SK-N-SH (cell line): Measurements from ENCODE around the gene GTPBP4. TPM values are rescaled to one million over a fixed set of nuclear protein-coding genes. Genes with fewer than 3 reads are reported as not detected.

Experiments
- CTCF ChIA-PET: fragments of 300-600, 350-600 bp; formaldehyde crosslinking; extraction: SDS; loops from one replicate; lab custom pipeline; 2021; lab: Yijun Ruan, JAX
- POLR2A ChIA-PET: fragments of 350-600 bp; sonication (Branson Sonifier 250); formaldehyde crosslinking; extraction: SDS; loops from one replicate; lab custom pipeline; 2020; ENCODE audit warnings: antibody characterized with exemption, inconsistent platforms; lab: Yijun Ruan, JAX
- DNase-seq: peaks from one replicate; pipeline ENCODE4 v3.0.0; 2012
- H2AFZ ChIP-seq: fragments of 200-600 bp; sonication (generic); 2 replicates; pipeline ENCODE4 v1.8.1; 2016; ENCODE audit warnings: antibody characterized with exemption, mild to moderate bottlenecking, low read depth
- H3F3A ChIP-seq: fragments of 200-600 bp; sonication (generic); replicated peaks from 2 replicates; pipeline ENCODE3; 2016; ENCODE audit warnings: antibody characterized with exemption, mild to moderate bottlenecking; ENCODE audit not compliant: insufficient read depth
- H3K27ac ChIP-seq, 2 experiments: fragments of 200-500 bp in 1 of 2; fragments of 200-600 bp in 1 of 2; sonication (Bioruptor generic) in 1 of 2; sonication (generic), shearing (Covaris generic) in 1 of 2; 2 replicates each; pipeline versions ENCODE4 v1.5.1 to v1.6.1; 2014 to 2016; ENCODE audit warnings: low read depth in 2 of 2, inconsistent platforms in 1 of 2, low read length in 1 of 2, mild to moderate bottlenecking in 1 of 2, mixed read lengths in 1 of 2
- H3K27me3 ChIP-seq: fragments of 200-600 bp; sonication (generic), shearing (Covaris generic); 2 replicates; pipeline ENCODE4 v1.6.1; 2016; ENCODE audit warnings: mixed run types; ENCODE audit not compliant: insufficient read depth
- H3K36me3 ChIP-seq, 2 experiments: fragments of 200-500 bp in 1 of 2; fragments of 200-600 bp in 1 of 2; sonication (Bioruptor generic) in 1 of 2; sonication (generic) in 1 of 2; replicated peaks in 1 of 2; 2 replicates each; pipeline versions ENCODE3 to v1.5.1; 2014 to 2016; ENCODE audit warnings: low read length in 1 of 2, mild to moderate bottlenecking in 1 of 2; ENCODE audit not compliant: insufficient read depth in 2 of 2, control insufficient read depth in 1 of 2
- H3K4me1 ChIP-seq, 2 experiments: fragments of 200-500 bp in 1 of 2; fragments of 200-600 bp in 1 of 2; sonication (Bioruptor generic) in 1 of 2; sonication (generic), shearing (Covaris generic) in 1 of 2; 2 replicates each; pipeline versions ENCODE4 v1.5.1 to v1.6.1; 2014 to 2016; ENCODE audit warnings: low read depth in 1 of 2, low read length in 1 of 2, mixed run types in 1 of 2; ENCODE audit not compliant: insufficient read depth in 2 of 2, control insufficient read depth in 1 of 2
- H3K4me2 ChIP-seq: fragments of 200-600 bp; sonication (generic), shearing (Covaris generic); 2 replicates; pipeline ENCODE4 v1.6.1; 2017; ENCODE audit warnings: mixed run types
- H3K4me3 ChIP-seq, 2 experiments: fragments of 200-500 bp in 1 of 2; fragments of 200-600 bp in 1 of 2; sonication (Bioruptor generic) in 1 of 2; sonication (generic), shearing (Covaris generic) in 1 of 2; 2 replicates each; pipeline versions ENCODE4 v1.5.1 to v1.8.1; 2014 to 2016; ENCODE audit warnings: low read depth in 2 of 2, inconsistent platforms in 1 of 2, low read length in 1 of 2, mild to moderate bottlenecking in 1 of 2, mixed read lengths in 1 of 2, moderate library complexity in 1 of 2
- H3K79me2 ChIP-seq: fragments of 200-600 bp; sonication (generic); 2 replicates; pipeline ENCODE4 v1.8.1; 2017; ENCODE audit warnings: mild to moderate bottlenecking; ENCODE audit not compliant: insufficient read depth
- H3K9ac ChIP-seq: fragments of 200-600 bp; sonication (generic); 2 replicates; pipeline ENCODE4 v1.6.1; 2017; ENCODE audit warnings: mixed run types
- H3K9me2 ChIP-seq: fragments of 200-600 bp; sonication (generic); 2 replicates; pipeline ENCODE4 v1.6.1; 2017; ENCODE audit warnings: mixed run types
- H3K9me3 ChIP-seq: fragments of 200-600 bp; sonication (generic); 2 replicates; pipeline ENCODE4 v1.6.1; 2017; ENCODE audit warnings: mixed run types, mild to moderate bottlenecking, moderate library complexity
- H4K20me1 ChIP-seq: fragments of 200-600 bp; sonication (generic); 2 replicates; pipeline ENCODE4 v1.6.1; 2017; ENCODE audit warnings: mild to moderate bottlenecking, mixed run types; ENCODE audit not compliant: insufficient read depth
- CHD2 ChIP-seq: fragments of 150-350 bp; IDR thresholded peaks from 2 replicates; pipeline ENCODE4 v1.6.1; 2018; ENCODE audit warnings: low read length; ENCODE audit not compliant: partially characterized antibody
- CTCF ChIP-seq: fragments of 200-600 bp; sonication (generic); IDR thresholded peaks from 2 replicates; pipeline ENCODE4 v1.6.1; 2017; ENCODE audit warnings: antibody characterized with exemption, mild to moderate bottlenecking, moderate library complexity
- EP300 ChIP-seq, 2 experiments: IDR thresholded peaks; 2 replicates each; pipeline versions ENCODE4 v1.4.0 to v1.6.1; 2012; ENCODE audit warnings: borderline replicate concordance in 1 of 2, low read depth in 1 of 2, low read length in 1 of 2
- EZH2phosphoT487 ChIP-seq: fragments of 200-600 bp; sonication (generic); IDR thresholded peaks from 2 replicates; pipeline ENCODE4 v1.6.1; 2017; ENCODE audit warnings: low read depth, mixed run types, mild to moderate bottlenecking, antibody characterized with exemption, moderate library complexity, borderline replicate concordance
- FOXM1 ChIP-seq: IDR thresholded peaks from 2 replicates; pipeline ENCODE4 v1.4.0; 2012; ENCODE audit warnings: low read depth, mild to moderate bottlenecking
- GABPA ChIP-seq: IDR thresholded peaks from 2 replicates; pipeline ENCODE4 v1.4.0; 2012; ENCODE audit warnings: low read depth, mild to moderate bottlenecking
- IRF3 ChIP-seq: fragments of 150-350 bp; IDR thresholded peaks from 2 replicates; pipeline ENCODE4 v1.6.1; 2016; ENCODE audit warnings: mild to moderate bottlenecking, low read depth, low read length
- MEF2A ChIP-seq: IDR thresholded peaks from 2 replicates; pipeline ENCODE4 v1.4.0; 2012; ENCODE audit warnings: low read depth, borderline replicate concordance
- MXI1 ChIP-seq: IDR thresholded peaks from 2 replicates; pipeline ENCODE4 v1.6.1; 2012; ENCODE audit warnings: mild to moderate bottlenecking, low read depth, low read length, improper control_type of control experiment
- NFIC ChIP-seq: IDR thresholded peaks from 2 replicates; pipeline ENCODE4 v1.4.0; 2012; ENCODE audit warnings: borderline replicate concordance
- NRF1 ChIP-seq: IDR thresholded peaks from 2 replicates; pipeline ENCODE4 v1.6.1; 2012; ENCODE audit warnings: low read depth, mild to moderate bottlenecking, low read length
- PBX3 ChIP-seq: IDR thresholded peaks from 2 replicates; pipeline ENCODE4; 2012
- RAD21 ChIP-seq: IDR thresholded peaks from 2 replicates; pipeline ENCODE4 v1.6.1; 2012; ENCODE audit warnings: mild to moderate bottlenecking, low read length
- RCOR1 ChIP-seq: fragments of 150-350 bp; IDR thresholded peaks from 2 replicates; pipeline ENCODE4 v1.6.1; 2017; ENCODE audit warnings: antibody characterized with exemption, low read length
- RXRA ChIP-seq: IDR thresholded peaks from 2 replicates; pipeline ENCODE4 v1.4.0; 2012; ENCODE audit warnings: low read depth, mild to moderate bottlenecking, borderline replicate concordance
- SIN3A ChIP-seq: IDR thresholded peaks from 2 replicates; pipeline ENCODE4 v1.6.1; 2012; ENCODE audit warnings: low read depth, mild to moderate bottlenecking, low read length, moderate library complexity, borderline replicate concordance
- SMC3 ChIP-seq: IDR thresholded peaks from 2 replicates; pipeline ENCODE4 v1.6.1; 2012; ENCODE audit warnings: low read depth, low read length, improper control_type of control experiment
- TAF1 ChIP-seq: IDR thresholded peaks from 2 replicates; pipeline ENCODE4 v1.6.1; 2012; ENCODE audit warnings: low read depth, mild to moderate bottlenecking, low read length, moderate library complexity, borderline replicate concordance
- TCF12 ChIP-seq: IDR thresholded peaks from 2 replicates; pipeline ENCODE4 v1.4.0; 2012
- TEAD4 ChIP-seq: IDR thresholded peaks from 2 replicates; pipeline ENCODE4 v1.4.0; 2012; ENCODE audit warnings: mild to moderate bottlenecking, borderline replicate concordance; ENCODE audit not compliant: insufficient read depth
- USF1 ChIP-seq: IDR thresholded peaks from 2 replicates; pipeline ENCODE4 v1.4.0; 2012; ENCODE audit warnings: low read depth, borderline replicate concordance
- YY1 ChIP-seq: IDR thresholded peaks from 2 replicates; pipeline ENCODE4 v1.4.0; 2012; ENCODE audit warnings: low read depth, mild to moderate bottlenecking
- WGBS: methylation state at CpG from one replicate; pipeline ENCODE4 v1.1.6; 2017; ENCODE audit warnings: low lambda C conversion rate; 5-methylcytosine and 5-hydroxymethylcytosine counted together
- polyA plus RNA-seq, 3 experiments: library from polyadenylated mRNA; depleted of rRNA; stranded (reverse); fragments of >200 nt; gene quantifications; 2 replicates each; pipeline ENCODE4 v1.2.3, GENCODE V29; 2012

The GTPBP4 gene
- polyA plus RNA-seq, 1 of the 3 experiments (the other 2 are of a cell fraction): 36.6 TPM

- Histone ChIP-seq H3K27ac (peak overlapping the region; percentile 99), H3K9ac (peak overlapping the region; percentile 97), H2AFZ (peak overlapping the region; percentile 79; the same call in 1 of the 2 replicates), H3F3A (peaks cover 14% of the 10 kb centered on the region), H3K4me3 (peak overlapping the region; percentile 90 to 92), H3K36me3 (peaks cover 23% of the 10 kb centered on the region in 2 experiments), H3K4me1 (peaks cover 10 to 18% of the 10 kb centered on the region in 2 experiments; a peak in 3 of 4 replicates), H3K4me2 (peak overlapping the region; percentile 77), H3K9me2 (no peaks in the 10 kb centered on the region), H3K9me3 (no peaks in the 10 kb centered on the region), H3K79me2 (peaks cover 78% of the 10 kb centered on the region), H3K27me3 (no peaks in the 10 kb centered on the region), H4K20me1 (peaks cover 16% of the 10 kb centered on the region)
- TF ChIP-seq SIN3A: peak; percentile 34; the same call in 1 of the 2 replicates
- TF ChIP-seq EP300 (IDR thresholded peaks at IDR 0.05; ENCODE audit: borderline replicate concordance in 1 of 2, low read depth in 1 of 2, low read length in 1 of 2): no peak
- TF ChIP-seq RAD21: peak; percentile 15
- CTCF ChIA-PET: interaction anchor here (0.7 to 1.5 kb wide), 2 partner anchors 11 to 55 kb away, joined by 3 read pairs; no protein-coding TSS in a partner anchor
- POLR2A ChIA-PET: interaction anchor here (0.8 to 1.6 kb wide), 5 partner anchors 11 to 156 kb away, joined by 3 to 7 read pairs (median 5); partner anchors contain the start of genes GTPBP4 and LARP4B
- 1% methylated on average over 28 of the region's 37 CpGs for WGBS
- DNase-seq: peak; percentile 32
Measured at GRCh38 chr10:1048349-1048731, 60.1 kb downstream of the GTPBP4 start.

GRCh38 chr10:1048732-1049424 is 60.6 kb downstream of the GTPBP4 start, which contains the start of gene IDI1:
IDI1 (minus strand) TSS chr10:1049119; CDS start chr10:1049003, 116 bp downstream.
- peak within 1 kb of the TSS; percentile 97 for H3K9ac ChIP-seq
- peak within 1 kb of the TSS; percentile 99 for H3K27ac ChIP-seq
- H3K27me3 ChIP-seq: no peaks in the 10 kb centered on the region
- H3F3A ChIP-seq: peaks cover 14% of the 10 kb centered on the region
- H3K4me3 ChIP-seq: peak within 1 kb of the TSS; percentile 90 to 92
- H3K79me2 ChIP-seq: peaks cover 79% of the 10 kb centered on the region
- POLR2A ChIA-PET: interaction anchor here (0.8 to 1.6 kb wide), 7 partner anchors 10 to 156 kb away, joined by 3 to 7 read pairs (median 4); partner anchors contain the start of genes GTPBP4 and LARP4B
- H3K36me3 ChIP-seq: peaks cover 22 to 28% of the 10 kb centered on the region in 2 experiments
- peak within 1 kb of the TSS; percentile 79; the same call in 1 of the 2 replicates for H2AFZ ChIP-seq
- DNase-seq: peak; percentile 95
- WGBS: 1% methylated on average over 19 of the region's 83 CpGs
- H3K9me3 ChIP-seq: no peaks in the 10 kb centered on the region
- peaks cover 20% of the 10 kb centered on the region for H4K20me1 ChIP-seq
- H3K4me1 ChIP-seq: peaks cover 10 to 18% of the 10 kb centered on the region in 2 experiments; a peak in 3 of 4 replicates
- CTCF ChIA-PET: interaction anchor here (0.7 to 1.5 kb wide), 2 partner anchors 11 to 56 kb away, joined by 3 read pairs; no protein-coding TSS in a partner anchor
- peak within 1 kb of the TSS; percentile 77 for H3K4me2 ChIP-seq
- no peaks in the 10 kb centered on the region for H3K9me2 ChIP-seq
- TF ChIP-seq YY1 (no peak; the same call in 1 of the 2 replicates), GABPA (peak; percentile 82), PBX3 (0 out of 2 replicates have a peak, but pooled peaks have one; percentile 8), TAF1 (peak; percentile 81), CTCF (no peak), RXRA (no peak), USF1 (no peak), MEF2A (no peak), MXI1 (peak; percentile 65), IRF3 (peak; percentile 29; the same call in 1 of the 2 replicates), NRF1 (peak; percentile 43; the same call in 1 of the 2 replicates), FOXM1 (no peak), EZH2phosphoT487 (no peak), TEAD4 (no peak), RCOR1 (no peak), CHD2 (no peak), NFIC (no peak), TCF12 (peak; percentile 3; the same call in 1 of the 2 replicates), RAD21 (no peak), SMC3 (no peak)
